Activated T-cell treated with anti-CD3 and anti-CD28 coated beads for 4 hours (primary cell): ENCODE results near the gene PLEKHM3.

Experiments
- DNase-seq: peaks from one replicate; pipeline ENCODE4 v3.0.0-alpha.2; 2020

Gene PLEKHM3

DNA sequence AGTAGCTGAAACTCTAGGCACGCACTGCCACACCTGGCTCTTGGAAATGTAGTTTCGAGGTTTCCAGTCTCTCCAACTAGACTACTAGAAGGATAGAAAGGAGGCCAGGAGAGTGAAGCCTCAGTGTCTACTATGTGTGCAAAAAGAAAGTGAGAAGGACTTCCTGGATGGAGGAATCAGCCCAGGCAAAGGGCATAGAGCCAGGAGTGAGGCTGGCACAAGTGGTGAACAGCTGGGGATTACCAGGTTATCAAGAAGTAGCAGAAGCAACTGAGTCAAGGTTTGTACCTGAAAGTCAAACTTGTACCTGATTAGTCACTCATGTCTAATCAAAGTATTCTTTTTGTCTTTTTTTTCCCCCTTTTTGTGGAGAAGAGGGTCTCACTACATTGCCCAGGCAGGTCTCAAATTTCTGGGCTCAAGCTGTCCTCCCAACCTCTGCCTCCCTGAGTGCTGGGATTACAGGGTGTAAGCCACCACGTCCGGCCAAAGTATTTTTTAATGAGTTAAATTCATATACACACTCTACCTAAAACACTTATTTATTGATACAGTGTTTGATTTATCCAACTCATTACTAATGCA is 246.9 kb downstream of the PLEKHM3 start:
- DNase-seq: no peak

DNA sequence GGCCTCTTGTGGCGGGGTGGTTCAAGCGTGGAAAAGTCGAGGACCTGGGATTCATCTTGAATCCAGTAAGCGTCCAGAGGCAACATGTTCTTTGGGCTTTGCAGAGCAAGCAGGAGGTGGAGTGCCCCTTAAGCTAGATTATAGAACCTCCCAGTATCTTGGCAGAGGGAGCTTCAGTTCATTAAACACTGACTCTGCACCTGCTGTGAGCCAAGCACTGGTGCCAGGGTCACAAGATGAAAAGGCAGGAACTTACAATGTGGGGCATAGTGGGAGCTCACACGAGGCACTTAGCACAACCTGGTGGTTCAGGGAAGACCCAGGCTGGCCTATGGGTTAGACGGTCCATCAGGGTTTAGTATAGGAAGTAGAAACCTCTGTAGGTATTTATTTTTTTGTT is 248.2 kb downstream of the PLEKHM3 start:
- no peak for DNase-seq

DNA sequence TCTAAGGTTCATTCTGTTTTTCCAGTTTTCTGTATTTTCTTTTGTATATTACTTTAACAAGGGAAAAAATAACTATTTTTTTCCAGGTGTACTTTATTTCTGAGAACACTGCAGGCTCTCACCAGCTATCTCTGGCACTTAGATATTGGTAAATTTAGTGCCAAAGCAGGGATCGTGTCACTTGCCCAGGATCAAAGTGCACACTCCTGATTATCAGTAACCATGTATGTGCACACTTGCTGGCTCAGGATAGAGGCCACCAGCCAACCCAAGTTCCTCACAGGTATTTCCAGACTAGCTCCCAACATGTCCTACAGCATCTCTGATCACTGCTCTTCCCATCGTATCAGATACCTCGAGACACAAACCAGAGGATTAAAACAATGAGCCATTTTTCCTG is 249.9 kb downstream of the PLEKHM3 start:
- no peak for DNase-seq

DNA sequence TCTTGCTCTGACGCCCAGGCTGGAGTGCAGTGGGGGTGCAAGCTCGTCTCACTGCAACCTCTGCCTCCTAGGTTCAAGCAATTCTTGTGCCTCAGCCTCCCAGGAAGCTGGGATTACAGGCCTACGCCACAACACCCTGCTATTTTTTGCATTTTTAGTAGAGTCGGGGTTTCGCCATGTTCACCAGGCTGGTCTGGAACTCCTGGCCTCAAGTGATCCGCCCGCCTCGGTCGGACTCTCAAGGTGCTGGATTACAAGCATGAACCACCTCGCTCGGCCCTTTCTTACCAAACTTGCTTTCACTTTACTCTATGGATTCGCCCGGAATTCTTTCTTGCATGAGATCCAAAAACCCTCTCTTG is 252.5 kb downstream of the PLEKHM3 start:
- no peak for DNase-seq

DNA sequence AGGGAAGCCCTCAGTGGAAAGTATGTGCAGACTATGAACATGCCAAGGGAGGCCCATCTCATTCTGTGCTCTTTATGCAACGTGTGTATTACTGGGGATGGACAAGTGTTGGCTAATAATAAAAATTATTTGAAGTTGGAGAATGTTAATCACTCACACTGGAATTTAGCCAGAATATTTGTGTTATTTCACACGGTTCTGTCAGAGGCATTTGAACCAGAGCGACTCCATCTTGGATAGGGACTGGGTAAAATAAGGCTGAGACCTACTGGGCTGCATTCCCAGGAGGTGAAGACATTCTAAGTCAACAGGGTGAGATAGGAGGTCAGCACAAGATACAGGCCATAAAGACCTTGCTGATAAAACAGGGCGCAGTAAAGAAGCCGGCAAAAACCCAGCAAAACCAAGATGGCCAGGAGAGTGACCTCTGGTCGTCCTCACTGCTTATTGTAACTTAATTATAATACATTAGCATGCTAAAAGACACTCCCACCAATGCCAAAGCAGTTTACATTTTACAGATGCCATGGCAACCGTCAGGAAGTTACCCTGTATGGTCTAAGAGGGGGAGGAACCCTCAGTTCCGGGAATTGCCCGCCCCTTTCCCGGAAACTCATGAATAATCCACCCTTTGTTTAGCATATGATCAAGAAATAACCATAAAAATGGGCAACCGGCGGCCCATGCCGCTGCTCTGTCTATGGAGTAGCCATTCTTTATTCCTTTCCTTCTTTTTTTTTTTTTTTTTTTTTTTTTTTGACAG is 253.1 kb downstream of the PLEKHM3 start:
- no peak for DNase-seq

DNA sequence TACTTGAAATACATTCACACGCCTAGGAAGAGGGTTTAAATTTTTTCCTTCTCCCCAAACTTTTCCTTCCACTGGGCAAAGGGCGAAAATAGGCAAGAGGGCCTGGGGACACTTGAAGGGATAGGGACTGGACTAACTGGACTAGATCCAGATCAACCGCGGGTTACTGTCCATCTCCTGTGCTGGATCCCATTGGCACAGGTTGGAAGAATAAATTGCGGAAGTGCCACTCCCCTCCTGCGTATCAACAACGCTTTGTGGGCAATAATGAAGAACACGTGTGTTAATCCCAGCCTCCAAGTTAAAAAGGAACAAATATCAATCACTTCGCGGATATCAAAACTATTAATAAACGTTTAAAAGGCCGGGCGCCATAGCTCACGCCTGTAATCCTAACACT is 253.9 kb downstream of the PLEKHM3 start:
- no peak for DNase-seq
